ENCODE measurements around the gene FNDC3B.
"Not testable (repeated sequence)": the region's sequence is repeated elsewhere in the genome, so short reads cannot be mapped to it uniquely, and the experiment has no call there.

- TF ChIP-seq CTCF, POLR2A (IDR thresholded peaks at IDR 0.05): not testable (repeated sequence)
Measured at GRCh38 chr3:171990239-171990638, 49.1 kb upstream of the FNDC3B start.
